ENCODE results near the gene CEND1. TPM values are rescaled to one million over a fixed set of nuclear protein-coding genes. Genes with fewer than 3 reads are reported as not detected.
A peak's percentile ranks its signal among the peaks of the same experiment; 100 is the strongest.
"Not testable (repeated sequence)": the region's sequence is repeated elsewhere in the genome, so short reads cannot be mapped to it uniquely, and the experiment has no call there.

Gene CEND1
- total RNA-seq, 2 experiments from 2014 or later: 0.94 to 1.0 TPM

GRCh38 chr11:762421-763072, 27.3 kb downstream of the CEND1 start:
- no peak overlapping the region for H3K27ac Mint-ChIP-seq
- no peak for DNase-seq
- H3K4me1 Mint-ChIP-seq: peaks cover 10% of the 10 kb centered on the region
- H3K4me3 Mint-ChIP-seq: no peak overlapping the region
- H3K9me3 Mint-ChIP-seq: no peaks in the 10 kb centered on the region
- peaks cover 10% of the 10 kb centered on the region for H3K36me3 Mint-ChIP-seq
- H3K27me3 Mint-ChIP-seq: no peaks in the 10 kb centered on the region

DNA sequence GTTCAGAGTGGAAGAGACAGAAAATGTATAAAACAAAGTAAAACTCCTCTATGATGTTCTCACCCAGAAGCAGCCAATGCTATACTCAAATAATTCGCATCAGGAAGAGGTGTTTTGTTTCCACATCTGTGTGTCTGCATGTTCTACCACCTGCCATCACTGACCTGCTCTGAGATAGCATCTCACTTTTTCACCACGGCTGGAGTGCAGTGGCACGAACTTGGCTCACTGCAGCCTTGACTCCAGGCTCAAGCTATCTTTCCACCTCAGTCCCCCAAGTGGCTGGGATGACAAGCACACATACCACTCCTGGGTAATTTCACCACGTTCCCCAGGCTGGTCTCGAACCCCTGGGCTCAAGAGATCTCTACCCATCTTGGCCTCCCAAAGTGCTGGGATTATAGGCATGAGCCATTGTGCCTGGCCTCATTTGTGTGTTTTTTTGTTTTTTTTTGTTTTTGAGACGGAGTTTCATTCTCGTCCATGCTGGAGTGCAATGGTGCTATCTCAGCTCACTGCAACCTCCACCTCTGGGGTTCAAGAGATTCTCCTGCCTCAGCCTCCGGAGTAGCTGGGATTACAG, 28.3 kb downstream of the CEND1 start:
- DNase-seq: no peak
- Mint-ChIP-seq H3K36me3 (peaks cover 15% of the 10 kb centered on the region), H3K9me3 (no peaks in the 10 kb centered on the region), H3K27me3 (no peaks in the 10 kb centered on the region), H3K4me3 (no peak overlapping the region), H3K27ac (no peak overlapping the region), H3K4me1 (peaks cover 10% of the 10 kb centered on the region)

DNA sequence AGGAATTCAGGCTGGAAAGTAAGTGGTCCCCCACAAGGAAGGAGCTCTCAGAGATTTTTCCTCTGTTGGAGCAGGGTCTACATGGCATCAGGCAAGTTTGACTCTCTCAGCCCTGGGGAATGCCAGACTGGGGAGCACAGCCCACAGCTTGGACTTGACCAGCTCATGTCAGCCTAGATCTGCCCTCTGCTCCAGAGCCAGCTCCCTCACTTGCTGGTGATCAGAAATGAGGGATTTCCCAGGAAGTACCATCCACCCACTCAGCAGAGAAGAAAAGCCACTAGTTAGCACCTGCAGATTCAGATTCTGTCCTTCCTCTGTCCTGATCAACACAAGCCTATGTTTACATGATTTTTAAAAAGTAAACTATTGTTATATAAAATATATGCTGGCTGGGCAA, 29.7 kb downstream of the CEND1 start:
- Mint-ChIP-seq H3K4me1 (peaks cover 6% of the 10 kb centered on the region), H3K27me3 (no peaks in the 10 kb centered on the region), H3K27ac (peak overlapping the region; percentile 58), H3K4me3 (no peak overlapping the region), H3K9me3 (no peaks in the 10 kb centered on the region), H3K36me3 (peaks cover 14% of the 10 kb centered on the region)
- DNase-seq: no peak

GRCh38 chr11:749731-750130, 40.2 kb downstream of the CEND1 start:
- Mint-ChIP-seq H3K9me3 (no peaks in the 10 kb centered on the region), H3K27ac (peak overlapping the region; percentile 23), H3K36me3 (peaks cover 1% of the 10 kb centered on the region), H3K27me3 (no peaks in the 10 kb centered on the region), H3K4me3 (peak overlapping the region; percentile 50), H3K4me1 (peaks cover 15% of the 10 kb centered on the region)
- DNase-seq: no peak

GRCh38 chr11:748007-748359, 41.9 kb downstream of the CEND1 start:
- peaks cover 1% of the 10 kb centered on the region for H3K36me3 Mint-ChIP-seq
- no peaks in the 10 kb centered on the region for H3K9me3 Mint-ChIP-seq
- H3K27me3 Mint-ChIP-seq: no peaks in the 10 kb centered on the region
- peaks cover 15% of the 10 kb centered on the region for H3K4me1 Mint-ChIP-seq
- peak overlapping the region; percentile 86 for H3K4me3 Mint-ChIP-seq
- DNase-seq: no peak
- H3K27ac Mint-ChIP-seq: peak overlapping the region; percentile 79

DNA sequence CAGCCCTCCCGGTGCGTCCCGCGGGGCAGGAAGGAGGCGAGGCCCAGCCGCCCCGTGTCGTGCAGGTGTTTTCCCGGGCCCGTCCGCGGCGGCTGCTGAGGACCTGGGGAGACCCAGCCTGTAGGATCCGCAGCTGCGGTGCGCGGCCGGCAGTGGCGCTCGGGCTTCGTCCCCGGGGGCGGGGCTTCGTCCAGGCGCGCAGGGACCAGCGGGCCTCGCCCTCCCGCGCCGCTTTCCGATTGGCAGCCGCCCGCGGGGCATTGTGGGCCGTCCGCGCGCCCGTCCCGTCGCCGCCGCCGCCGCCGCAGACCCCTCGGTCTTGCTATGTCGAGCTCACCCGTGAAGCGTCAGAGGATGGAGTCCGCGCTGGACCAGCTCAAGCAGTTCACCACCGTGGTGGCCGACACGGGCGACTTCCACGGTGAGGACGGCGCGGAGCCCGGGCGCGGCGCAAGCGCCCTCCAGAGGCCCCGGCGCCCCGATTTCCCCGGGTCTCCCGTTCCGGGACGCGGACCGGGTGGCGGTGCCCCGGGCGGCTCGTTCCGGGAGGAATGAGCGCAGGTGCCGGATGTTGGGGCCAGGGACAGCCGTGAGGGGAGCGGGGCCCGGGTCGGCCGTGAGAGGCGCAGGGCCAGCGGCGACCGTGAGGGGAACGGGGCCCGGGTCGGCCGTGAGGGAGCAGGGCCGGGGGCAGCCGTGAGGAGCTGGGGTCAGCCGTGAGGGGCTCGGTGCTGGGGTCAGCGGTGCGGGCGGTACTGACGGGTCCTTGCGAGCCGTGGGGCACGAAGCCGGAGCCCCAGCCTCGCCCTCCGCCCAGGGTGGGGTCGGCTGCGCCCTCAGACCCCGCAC, 42.5 kb downstream of the CEND1 start, which contains the start of gene TALDO1:
TALDO1 (plus strand) TSS at position 307 of the 849 bp plus-strand sequence; CDS start at position 325, 18 bp downstream.
- no peaks in the 10 kb centered on the region for H3K9me3 Mint-ChIP-seq
- H3K27ac Mint-ChIP-seq: peak within 1 kb of the TSS; percentile 79
- H3K27me3 Mint-ChIP-seq: no peaks in the 10 kb centered on the region
- peak within 1 kb of the TSS; percentile 86 for H3K4me3 Mint-ChIP-seq
- H3K4me1 Mint-ChIP-seq: peaks cover 15% of the 10 kb centered on the region
- peak; percentile 94 for DNase-seq
- H3K36me3 Mint-ChIP-seq: peaks cover 1% of the 10 kb centered on the region

- DNase-seq: peak; percentile 48
- Mint-ChIP-seq H3K36me3 (peaks cover 1% of the 10 kb centered on the region), H3K4me3 (peak overlapping the region; percentile 83)
Measured at GRCh38 chr11:746289-747157, 43.4 kb downstream of the CEND1 start.

DNA sequence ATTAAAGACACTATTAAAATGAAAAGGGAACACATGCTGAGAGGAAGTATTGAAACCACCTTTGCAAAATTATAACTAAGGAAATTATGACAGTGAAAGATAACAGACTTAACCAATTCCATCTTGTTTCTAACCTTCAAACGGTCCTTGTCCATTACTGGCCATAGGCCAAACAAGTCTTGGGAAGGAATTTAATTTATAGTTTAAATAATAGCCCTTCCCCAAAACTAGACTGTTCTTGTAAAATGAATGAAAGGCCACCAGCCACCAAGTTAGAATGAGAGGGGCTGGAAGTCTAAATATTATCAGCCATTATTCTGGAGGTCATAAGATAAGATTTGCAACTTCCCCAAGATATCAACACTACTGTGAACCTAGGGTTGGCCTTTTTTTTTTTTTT, 44.5 kb downstream of the CEND1 start:
- no peaks in the 10 kb centered on the region for H3K9me3 Mint-ChIP-seq
- peaks cover 15% of the 10 kb centered on the region for H3K4me1 Mint-ChIP-seq
- no peak overlapping the region for H3K27ac Mint-ChIP-seq
- H3K36me3 Mint-ChIP-seq: peaks cover 1% of the 10 kb centered on the region
- H3K27me3 Mint-ChIP-seq: no peaks in the 10 kb centered on the region
- no peak for DNase-seq
- H3K4me3 Mint-ChIP-seq: no peak overlapping the region

More at GRCh38 chr11:746289-747157, 43.4 kb downstream of the CEND1 start:
- H3K27me3 Mint-ChIP-seq: no peaks in the 10 kb centered on the region
- H3K27ac Mint-ChIP-seq: peak overlapping the region; percentile 70
- peaks cover 15% of the 10 kb centered on the region for H3K4me1 Mint-ChIP-seq
- H3K9me3 Mint-ChIP-seq: no peaks in the 10 kb centered on the region

DNA sequence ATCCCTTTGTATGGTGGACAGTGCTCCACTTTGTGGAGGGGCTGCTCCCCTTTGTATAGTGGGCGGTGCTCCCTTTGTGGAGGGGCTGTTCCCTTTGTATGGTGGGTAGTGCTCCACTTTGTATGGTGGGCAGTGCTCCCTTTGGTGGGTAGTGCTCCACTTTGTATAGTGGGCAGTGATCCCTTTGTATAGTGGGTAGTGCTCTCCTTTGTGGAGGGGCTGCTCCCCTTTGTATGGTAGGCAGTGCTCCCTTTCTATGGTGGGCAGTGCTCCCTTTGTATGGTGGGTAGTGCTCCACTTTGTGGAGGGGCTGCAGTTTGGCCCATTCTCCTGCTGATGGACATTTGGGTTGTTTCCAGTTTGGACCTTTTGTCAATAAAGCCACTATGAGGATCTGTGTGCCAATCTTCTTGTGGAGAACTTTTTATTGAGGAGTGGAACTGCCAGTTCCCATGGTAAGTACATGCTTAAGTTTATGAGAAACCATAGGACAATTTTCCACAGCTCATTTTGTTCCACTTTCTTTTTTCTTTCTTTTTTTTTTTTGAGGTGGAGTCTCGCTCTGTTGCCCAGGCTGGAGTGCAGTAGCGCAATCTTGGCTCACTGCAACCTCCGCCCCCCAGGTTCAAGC, 47.2 kb downstream of the CEND1 start:
- H3K36me3 Mint-ChIP-seq: no peaks in the 10 kb centered on the region
- H3K9me3 Mint-ChIP-seq: no peaks in the 10 kb centered on the region
- no peak overlapping the region for H3K4me3 Mint-ChIP-seq
- H3K27me3 Mint-ChIP-seq: no peaks in the 10 kb centered on the region
- no peak for DNase-seq
- no peak overlapping the region for H3K27ac Mint-ChIP-seq
- H3K4me1 Mint-ChIP-seq: peaks cover 10% of the 10 kb centered on the region

GRCh38 chr11:742156-742546, 47.7 kb downstream of the CEND1 start:
- H3K27ac Mint-ChIP-seq: no peak overlapping the region
- H3K36me3 Mint-ChIP-seq: no peaks in the 10 kb centered on the region
- H3K27me3 Mint-ChIP-seq: no peaks in the 10 kb centered on the region
- no peaks in the 10 kb centered on the region for H3K9me3 Mint-ChIP-seq
- no peak for DNase-seq
- no peak overlapping the region for H3K4me3 Mint-ChIP-seq
- H3K4me1 Mint-ChIP-seq: peaks cover 15% of the 10 kb centered on the region

- not testable (repeated sequence) for DNase-seq, H3K27ac Mint-ChIP-seq, H3K27me3 Mint-ChIP-seq, H3K36me3 Mint-ChIP-seq, H3K9me3 Mint-ChIP-seq
- H3K4me3 Mint-ChIP-seq: peak overlapping the region; percentile 33
- H3K4me1 Mint-ChIP-seq: peaks cover 16% of the 10 kb centered on the region
Measured at GRCh38 chr11:737899-738298, 52.0 kb downstream of the CEND1 start.

- H3K4me1 Mint-ChIP-seq: peaks cover 16% of the 10 kb centered on the region
Measured at GRCh38 chr11:737366-737765, 52.5 kb downstream of the CEND1 start.

More at GRCh38 chr11:737366-737765, 52.5 kb downstream of the CEND1 start:
- Mint-ChIP-seq H3K27ac (no peak overlapping the region), H3K27me3 (peaks cover 3% of the 10 kb centered on the region), H3K36me3 (no peaks in the 10 kb centered on the region), H3K9me3 (peaks cover 3% of the 10 kb centered on the region), H3K4me3 (peak overlapping the region; percentile 33)
- no peak for DNase-seq

All from activated naive CD8-positive, alpha-beta T cell treated with anti-CD3 and anti-CD28 coated beads for 36 hours (primary cell).